Stimulated activated CD4-positive, alpha-beta T cell treated with anti-CD3 and anti-CD28 coated beads, Interleukin-1b, Interleukin-23, amount 100 ng/mL, for 24 hours (primary cell): Measurements from ENCODE around the gene GFRA3.
"Not testable (repeated sequence)": the region's sequence is repeated elsewhere in the genome, so short reads cannot be mapped to it uniquely, and the experiment has no call there.

Source experiments
- DNase-seq, 4 experiments: peaks; one replicate each; pipeline ENCODE4 v3.0.0-alpha.2; 2020; ENCODE audit warnings: low read depth in 4 of 4, low spot score in 1 of 4

GFRA3 gene

DNA sequence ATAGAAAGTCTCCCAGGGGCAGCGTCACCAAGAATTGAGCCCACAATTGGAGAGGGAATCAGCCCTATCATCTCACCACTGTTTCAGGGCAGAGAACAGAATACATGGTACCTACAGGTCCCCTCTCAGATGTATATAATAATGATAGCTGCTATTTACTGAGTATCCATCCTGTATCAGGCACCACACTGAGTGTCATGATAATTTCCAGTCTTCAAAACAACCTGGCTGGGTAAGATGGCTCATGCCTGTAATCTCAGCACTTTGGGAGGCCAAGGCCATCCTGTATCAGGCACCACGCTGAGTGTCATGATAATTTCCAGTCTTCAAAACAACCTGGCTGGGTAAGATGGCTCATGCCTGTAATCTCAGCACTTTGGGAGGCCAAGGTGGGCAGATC, 26.6 kb downstream of the GFRA3 start:
- not testable (repeated sequence) for DNase-seq

GRCh38 chr5:138246822-138247221, 27.6 kb downstream of the GFRA3 start:
- no peak for DNase-seq

GRCh38 chr5:138246334-138246733, 28.1 kb downstream of the GFRA3 start:
- DNase-seq = no peak

GRCh38 chr5:138245717-138246116, 28.7 kb downstream of the GFRA3 start:
- DNase-seq = no peak

DNA sequence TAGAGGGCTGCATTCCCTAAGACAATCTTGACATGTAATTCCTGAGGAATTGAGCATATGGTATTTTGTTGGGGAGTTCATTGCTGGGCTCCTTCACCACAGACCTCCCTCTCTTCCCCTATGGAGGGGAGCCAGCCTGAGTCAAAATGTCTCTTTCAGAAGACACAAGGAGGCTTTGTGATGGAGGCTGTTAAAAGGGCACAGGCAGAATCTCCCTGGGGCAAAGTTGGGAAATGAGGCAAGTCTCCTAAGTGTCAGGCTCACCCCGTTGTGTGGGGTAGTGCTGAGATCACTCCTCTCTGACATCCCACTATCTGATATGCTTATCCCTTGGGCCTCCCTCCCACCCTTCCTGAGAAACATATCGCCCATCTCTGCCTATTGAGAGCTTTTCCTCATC, 30.6 kb downstream of the GFRA3 start:
- DNase-seq = no peak

DNA sequence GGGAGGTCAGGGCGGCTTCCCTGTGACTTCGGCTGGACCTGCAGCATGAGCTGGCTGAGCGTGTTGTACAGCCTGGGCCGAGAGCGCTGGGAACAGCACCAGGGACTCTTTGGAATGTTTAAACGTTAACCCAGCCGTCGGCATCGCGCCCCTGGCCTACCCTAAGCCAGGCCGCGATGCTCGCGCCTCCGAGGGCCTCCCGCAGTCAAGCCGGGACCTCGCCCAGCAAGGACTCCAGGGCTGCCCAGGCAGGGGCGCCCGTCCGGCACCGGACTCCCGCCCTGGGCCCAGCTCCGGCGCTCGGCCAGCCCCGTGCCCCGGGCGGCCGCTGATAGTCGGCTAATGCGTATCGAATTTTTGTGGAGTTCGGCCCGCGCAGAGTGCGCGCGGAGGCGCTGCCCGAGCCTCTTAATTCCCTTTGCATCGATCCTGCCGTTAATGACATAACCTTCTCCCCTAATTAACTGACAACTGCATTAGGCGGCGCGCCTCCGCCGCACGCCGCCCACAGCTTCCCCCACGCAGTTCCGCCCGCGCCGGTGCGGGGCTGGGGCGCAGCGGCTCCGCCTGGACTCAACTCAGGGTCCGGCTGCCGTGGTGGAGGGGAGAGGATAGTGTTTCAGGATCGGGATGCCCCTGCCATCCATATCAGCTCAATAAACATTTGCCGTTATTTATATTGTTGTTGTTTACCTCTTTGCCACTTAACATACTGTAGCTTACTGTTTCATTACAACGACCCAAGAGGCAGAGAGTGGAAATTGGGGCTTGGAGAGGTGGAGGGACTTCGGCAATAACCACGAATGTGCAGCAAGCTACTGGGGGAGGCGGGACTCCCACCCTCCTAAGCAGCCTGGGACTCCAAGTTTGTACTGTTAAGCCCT, 32.5 kb downstream of the GFRA3 start:
- DNase-seq = no peak

GRCh38 chr5:138240650-138241385, 33.6 kb downstream of the GFRA3 start:
- DNase-seq = no peak

GRCh38 chr5:138238034-138238433, 36.4 kb downstream of the GFRA3 start:
- DNase-seq = no peak

DNA sequence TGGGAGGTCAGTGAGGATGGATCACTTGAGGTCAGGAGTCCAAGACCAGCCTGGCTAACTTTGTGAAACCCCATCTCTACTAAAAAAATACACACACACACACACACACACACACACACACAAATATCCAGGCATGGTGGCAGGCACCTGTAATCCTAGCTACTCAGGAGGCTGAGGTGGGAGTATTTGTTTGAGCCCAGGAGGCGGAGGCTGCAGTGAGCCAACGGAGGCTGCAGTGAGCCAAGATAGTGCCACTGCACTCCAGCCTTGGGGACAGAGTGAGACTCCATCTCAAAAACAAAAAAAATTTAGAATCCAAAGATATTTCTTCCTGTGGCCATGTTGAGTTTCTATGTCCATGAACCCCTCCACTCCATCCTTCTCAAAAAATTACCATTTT, 39.8 kb downstream of the GFRA3 start:
- no peak for DNase-seq

DNA sequence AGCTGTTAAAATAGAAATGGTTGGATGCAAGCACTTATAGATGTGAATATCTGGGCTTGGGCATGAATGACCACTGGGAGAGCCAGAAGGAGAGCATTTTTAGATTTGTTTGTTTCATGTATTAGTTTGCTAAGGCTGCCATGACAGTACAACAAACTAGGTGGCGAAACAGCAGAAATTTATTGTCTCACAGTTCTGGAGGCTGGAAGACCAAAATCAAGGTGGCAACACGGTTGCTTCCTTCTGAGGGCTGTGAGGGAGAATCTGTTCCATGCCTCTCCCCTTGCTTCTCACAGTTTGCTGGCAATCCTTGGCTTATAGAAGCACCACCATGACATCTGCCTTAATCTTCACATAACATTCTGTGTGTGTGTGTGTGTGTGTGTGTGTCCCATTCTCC, 41.1 kb downstream of the GFRA3 start:
- no peak for DNase-seq

DNA sequence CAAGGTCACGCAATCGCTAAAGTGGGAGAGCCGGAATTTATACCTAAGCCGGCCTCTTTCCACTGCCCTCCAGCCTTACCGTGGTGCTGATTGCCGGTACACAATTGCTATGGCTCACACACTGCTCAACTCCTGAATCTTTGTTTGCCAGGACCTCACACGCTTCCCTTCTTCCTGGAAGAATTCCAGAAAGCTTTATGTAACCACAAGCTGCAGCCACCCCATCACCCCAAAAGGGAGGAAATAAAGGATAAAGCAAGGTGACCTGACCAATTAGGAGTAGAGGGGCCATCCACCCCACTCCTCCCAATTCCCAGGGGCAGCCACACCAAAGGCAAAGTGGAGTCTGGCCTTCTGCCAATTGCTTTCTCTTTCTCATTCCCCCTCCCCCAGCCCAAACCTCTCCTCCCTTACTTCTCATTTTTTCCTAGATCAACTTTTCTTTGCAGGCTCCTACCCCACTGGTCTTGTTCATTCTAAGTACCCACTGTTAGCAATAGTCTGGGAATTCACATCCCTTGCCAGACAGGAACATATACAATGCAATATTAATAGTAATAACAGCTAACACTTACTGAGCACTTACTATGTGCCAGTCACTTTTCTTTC, 43.3 kb downstream of the GFRA3 start:
- DNase-seq = no peak

- no peak for DNase-seq
These were observed 44.2 kb downstream of the GFRA3 start for GRCh38 chr5:138230261-138230660.

GRCh38 chr5:138229387-138229786, 45.0 kb downstream of the GFRA3 start:
- no peak for DNase-seq

GRCh38 chr5:138226910-138227309, 47.5 kb downstream of the GFRA3 start:
- no peak for DNase-seq

DNA sequence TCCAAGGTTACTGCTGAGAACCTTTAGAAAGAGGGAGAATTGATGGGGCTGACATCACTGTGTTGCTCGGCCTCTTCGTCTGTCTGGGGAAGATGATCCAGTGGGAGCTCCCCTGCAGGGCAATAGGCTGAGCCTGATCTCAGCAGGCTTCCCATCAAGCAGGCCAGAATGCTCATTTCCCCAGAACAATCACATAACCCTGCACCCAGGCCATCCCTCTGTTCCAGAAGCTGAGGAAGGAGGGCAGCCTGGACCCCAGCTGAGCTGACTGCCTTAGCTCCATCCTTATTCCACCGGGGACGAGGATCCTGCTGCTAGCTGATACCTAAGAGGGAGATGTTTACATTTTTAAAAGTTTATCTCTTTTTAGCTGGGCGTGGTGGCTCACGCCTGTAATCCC, 49.7 kb downstream of the GFRA3 start:
- DNase-seq = no peak

- DNase-seq = no peak
These were observed 50.9 kb downstream of the GFRA3 start for GRCh38 chr5:138223532-138223931.

DNA sequence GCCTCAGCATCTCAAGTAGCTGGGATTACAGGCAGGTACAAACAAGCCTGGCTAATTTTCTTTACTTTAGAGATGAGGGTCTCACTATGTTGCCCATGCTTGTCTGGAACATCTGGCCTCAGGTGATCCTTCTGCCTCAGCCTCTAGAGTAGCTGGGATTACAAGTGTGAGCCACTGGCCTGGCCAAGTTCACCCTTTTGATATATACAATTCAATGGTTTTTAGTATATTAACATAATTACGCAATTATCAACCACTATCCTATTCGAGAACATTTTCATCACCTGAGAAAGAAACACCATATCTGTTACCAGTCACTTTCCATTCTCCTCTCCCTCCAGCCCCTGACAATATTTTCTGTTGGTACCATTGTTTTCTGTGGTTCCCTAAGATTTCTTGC, 57.6 kb downstream of the GFRA3 start:
- no peak for DNase-seq

- DNase-seq = peak; percentile 62 to 78 (median 76)
These were observed 61.0 kb downstream of the GFRA3 start, which contains the start of gene CDC23 for GRCh38 chr5:138213161-138214029. TSS of gene CDC23 (minus strand) at chr5:138213323. CDS start at chr5:138213312, 11 bp downstream.

DNA sequence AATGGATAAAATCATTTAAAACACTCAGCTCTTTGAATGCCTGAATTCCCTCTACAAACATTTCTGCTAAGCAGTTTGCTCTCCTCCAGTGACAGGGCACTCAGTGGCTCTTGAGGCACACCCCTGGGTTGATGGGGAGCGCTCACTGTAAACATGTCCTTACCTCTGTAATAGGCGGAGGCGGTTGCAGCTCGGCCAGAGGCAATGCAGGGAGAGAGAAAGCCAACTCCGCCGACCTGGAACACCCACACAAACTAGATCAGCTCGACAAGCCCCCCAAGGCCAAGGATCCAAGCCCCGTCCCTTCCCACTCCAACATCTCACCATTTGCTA, 61.6 kb downstream of the GFRA3 start:
- DNase-seq = peak in 1 of 4 experiments; percentile 2

GRCh38 chr5:138210985-138211384, 63.4 kb downstream of the GFRA3 start:
- DNase-seq = no peak
